GM12872 (cell line): ENCODE data around the gene LIN9.

Experiments used
- TF ChIP-seq, protein P1 (sequence below): IDR thresholded peaks from 3 replicates; pipeline ENCODE4 v1.5.1; 2011; ENCODE audit warnings: low read depth, mild to moderate bottlenecking, low read length, moderate library complexity; ENCODE audit not compliant: insufficient read depth

Gene LIN9

DNA sequence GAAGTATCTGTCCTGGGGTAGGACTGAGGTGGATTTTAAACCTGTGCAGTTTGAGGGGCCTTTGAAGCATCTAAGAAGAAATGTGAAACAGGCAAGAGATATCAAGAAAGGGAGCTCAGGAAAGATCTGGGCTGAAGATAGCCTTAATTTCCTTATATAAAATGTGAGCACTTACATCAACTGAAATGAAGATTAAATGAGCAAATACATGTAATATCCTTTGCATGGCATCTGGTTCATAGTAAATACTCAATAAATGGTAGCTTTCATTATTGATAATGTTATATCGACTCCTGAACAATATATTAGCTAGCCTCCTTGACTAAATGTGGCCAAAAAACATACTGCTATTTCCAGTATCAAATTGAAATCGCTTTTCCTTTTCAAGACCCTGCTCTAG is 2.5 kb downstream of the LIN9 start:
- TF ChIP-seq, protein P1, sequence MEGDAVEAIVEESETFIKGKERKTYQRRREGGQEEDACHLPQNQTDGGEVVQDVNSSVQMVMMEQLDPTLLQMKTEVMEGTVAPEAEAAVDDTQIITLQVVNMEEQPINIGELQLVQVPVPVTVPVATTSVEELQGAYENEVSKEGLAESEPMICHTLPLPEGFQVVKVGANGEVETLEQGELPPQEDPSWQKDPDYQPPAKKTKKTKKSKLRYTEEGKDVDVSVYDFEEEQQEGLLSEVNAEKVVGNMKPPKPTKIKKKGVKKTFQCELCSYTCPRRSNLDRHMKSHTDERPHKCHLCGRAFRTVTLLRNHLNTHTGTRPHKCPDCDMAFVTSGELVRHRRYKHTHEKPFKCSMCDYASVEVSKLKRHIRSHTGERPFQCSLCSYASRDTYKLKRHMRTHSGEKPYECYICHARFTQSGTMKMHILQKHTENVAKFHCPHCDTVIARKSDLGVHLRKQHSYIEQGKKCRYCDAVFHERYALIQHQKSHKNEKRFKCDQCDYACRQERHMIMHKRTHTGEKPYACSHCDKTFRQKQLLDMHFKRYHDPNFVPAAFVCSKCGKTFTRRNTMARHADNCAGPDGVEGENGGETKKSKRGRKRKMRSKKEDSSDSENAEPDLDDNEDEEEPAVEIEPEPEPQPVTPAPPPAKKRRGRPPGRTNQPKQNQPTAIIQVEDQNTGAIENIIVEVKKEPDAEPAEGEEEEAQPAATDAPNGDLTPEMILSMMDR, result no peak

GRCh38 chr1:226305184-226305583 is 3.8 kb downstream of the LIN9 start:
- TF ChIP-seq, protein P1, result no peak

DNA sequence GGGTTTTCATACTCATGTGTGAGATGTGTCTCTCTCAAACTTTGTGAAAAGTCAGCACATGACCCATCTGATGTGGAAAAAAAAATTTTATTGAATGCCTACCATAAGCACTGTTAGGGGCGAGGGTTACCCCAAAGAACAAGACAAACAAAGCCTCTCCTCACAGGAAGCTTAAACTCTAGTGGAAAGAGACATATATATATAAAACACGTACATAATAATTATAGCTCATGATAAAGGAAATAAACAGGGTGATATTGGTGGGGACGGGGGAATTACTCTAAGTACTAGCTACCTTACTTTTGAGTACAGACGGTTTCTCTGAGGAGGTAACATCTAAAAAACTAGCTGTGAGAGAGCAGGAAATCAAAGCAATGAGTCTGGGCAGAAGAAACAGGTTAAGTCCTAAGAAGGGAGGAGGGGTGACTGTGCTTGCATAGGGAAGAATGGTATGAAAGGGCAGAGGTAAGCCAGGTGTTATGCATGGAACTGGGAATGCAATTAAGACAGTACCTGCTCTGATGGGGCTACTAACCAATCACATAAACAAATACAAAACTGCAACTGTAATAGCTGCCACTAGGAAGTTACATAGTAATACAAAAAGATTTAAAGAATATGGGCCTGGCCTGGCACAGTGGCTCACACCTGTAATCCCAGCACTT is 4.5 kb downstream of the LIN9 start:
- TF ChIP-seq, protein P1, result no peak

GRCh38 chr1:226302731-226303130 is 6.2 kb downstream of the LIN9 start:
- TF ChIP-seq, protein P1, result no peak

DNA sequence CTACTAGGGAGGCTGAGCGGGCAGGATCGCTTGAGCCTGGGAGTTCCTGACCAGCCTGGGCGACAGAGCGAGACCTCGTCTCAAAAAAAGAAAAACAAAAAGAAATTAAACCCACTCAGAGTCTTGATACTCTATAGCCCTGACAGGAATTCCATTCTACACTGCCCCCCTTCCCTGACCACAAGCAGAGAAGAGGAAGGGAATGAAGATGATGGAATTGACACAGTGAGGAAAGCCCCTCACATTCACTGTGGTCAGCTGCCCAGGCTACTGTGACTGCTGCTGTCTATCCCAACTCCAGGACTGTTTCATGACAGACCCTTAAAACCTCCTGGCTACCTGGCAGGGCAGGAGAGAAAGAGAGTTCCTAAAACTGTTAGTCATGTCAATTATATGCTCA is 12.1 kb downstream of the LIN9 start:
- TF ChIP-seq, protein P1, result no peak

- TF ChIP-seq, protein P1, result no peak
Observed at GRCh38 chr1:226293553-226293920, 15.4 kb downstream of the LIN9 start.

GRCh38 chr1:226292874-226293552 is 16.0 kb downstream of the LIN9 start:
- TF ChIP-seq, protein P1, result no peak
